WTC11 (cell line): ENCODE measurements around the gene SENP7. TPM values are rescaled to one million over a fixed set of nuclear protein-coding genes. Genes with fewer than 3 reads are reported as not detected.

Source experiments
- ATAC-seq: fragments of 200-7000 bp; cut with Tn5 transposase; 2 replicates; pipeline ENCODE4 v1.10.0; 2021; ENCODE audit warnings: mild to moderate bottlenecking, moderate library complexity
- CTCF ChIA-PET: fragments of 300-600 bp; sonication (Branson Sonifier 250); formaldehyde crosslinking; loops from one replicate; lab custom pipeline; 2021; ENCODE audit warnings: antibody characterized with exemption; lab: Charles Lee
- POLR2A ChIA-PET: fragments of 350-600 bp; sonication (Branson Sonifier 250); formaldehyde crosslinking; loops from one replicate; lab custom pipeline; 2021; ENCODE audit warnings: antibody characterized with exemption; lab: Charles Lee
- DNase-seq: peaks from one replicate; pipeline ENCODE4 v3.0.0; 2021; ENCODE audit warnings: low spot score
- H3K27ac Mint-ChIP-seq: 2 replicates; pipeline ENCODE4 v1.8.0; 2021; ENCODE audit warnings: mixed read lengths
- H3K27me3 Mint-ChIP-seq: 2 replicates; pipeline ENCODE4 v1.8.0; 2021; ENCODE audit warnings: low read depth, mild to moderate bottlenecking, moderate library complexity, mixed read lengths
- H3K36me3 Mint-ChIP-seq: 2 replicates; pipeline ENCODE4 v1.8.0; 2021; ENCODE audit warnings: mixed read lengths
- H3K4me1 Mint-ChIP-seq: 2 replicates; pipeline ENCODE4 v1.8.0; 2022; ENCODE audit warnings: mixed read lengths
- H3K4me3 Mint-ChIP-seq: 2 replicates; pipeline ENCODE4 v1.8.0; 2021; ENCODE audit warnings: mild to moderate bottlenecking, moderate library complexity, mixed read lengths
- H3K9me3 Mint-ChIP-seq: 2 replicates; pipeline ENCODE4 v1.8.0; 2021; ENCODE audit warnings: mixed read lengths
- ATF1 ChIP-seq: sonication (generic); formaldehyde crosslinking; IDR thresholded peaks from 2 replicates; pipeline ENCODE4 v1.8.1; 2023; ENCODE audit warnings: mild to moderate bottlenecking, moderate library complexity, missing genetic modification reagents
- ATF2 ChIP-seq: sonication (generic); formaldehyde crosslinking; IDR thresholded peaks from 2 replicates; pipeline ENCODE4 v1.8.1; 2022; ENCODE audit warnings: low read depth, missing genetic modification reagents, borderline replicate concordance
- ATF6 ChIP-seq: sonication (generic); formaldehyde crosslinking; IDR thresholded peaks from 2 replicates; pipeline ENCODE4 v1.8.1; 2023; ENCODE audit warnings: mild to moderate bottlenecking, missing genetic modification reagents
- E2F4 ChIP-seq: sonication (generic); formaldehyde crosslinking; IDR thresholded peaks from 2 replicates; pipeline ENCODE4 v1.8.1; 2022; ENCODE audit warnings: low read depth, mild to moderate bottlenecking, moderate library complexity, missing genetic modification reagents, borderline replicate concordance
- ELF4 ChIP-seq: sonication (generic); formaldehyde crosslinking; IDR thresholded peaks from 2 replicates; pipeline ENCODE4 v1.8.1; 2022; ENCODE audit warnings: low read depth, mild to moderate bottlenecking, moderate library complexity, missing genetic modification reagents
- ESRRA ChIP-seq: sonication (generic); formaldehyde crosslinking; IDR thresholded peaks from 2 replicates; pipeline ENCODE4 v1.8.1; 2022; ENCODE audit warnings: mild to moderate bottlenecking, missing genetic modification reagents, borderline replicate concordance
- ETV6 ChIP-seq: sonication (generic); formaldehyde crosslinking; IDR thresholded peaks from 2 replicates; pipeline ENCODE4 v1.8.1; 2022; ENCODE audit warnings: mild to moderate bottlenecking, missing genetic modification reagents
- GRHL2 ChIP-seq: fragments of 250-450 bp; sonication (Bioruptor Pico); IDR thresholded peaks from 2 replicates; pipeline ENCODE4 v1.8.0; 2022; ENCODE audit warnings: mild to moderate bottlenecking, moderate library complexity; ENCODE audit not compliant: insufficient replicate concordance, severe bottlenecking
- JAZF1 ChIP-seq: fragments of 250-450 bp; sonication (Bioruptor Pico); IDR thresholded peaks from 2 replicates; pipeline ENCODE4 v1.9.0; 2021; ENCODE audit warnings: moderate library complexity, mild to moderate bottlenecking, inconsistent platforms
- MXD4 ChIP-seq: fragments of 250-450 bp; sonication (Bioruptor Pico); IDR thresholded peaks from 2 replicates; pipeline ENCODE4 v1.8.0; 2021; ENCODE audit warnings: mild to moderate bottlenecking, moderate library complexity, borderline replicate concordance
- NFYB ChIP-seq: sonication (generic); formaldehyde crosslinking; conservative IDR thresholded peaks from 2 replicates; pipeline ENCODE4 v1.8.0; 2022; ENCODE audit warnings: low read depth, missing genetic modification reagents
- PRRX2 ChIP-seq: fragments of 250-450 bp; sonication (Bioruptor Pico); IDR thresholded peaks from 2 replicates; pipeline ENCODE4 v1.8.0; 2021; ENCODE audit warnings: mild to moderate bottlenecking
- SOX15 ChIP-seq: fragments of 250-450 bp; sonication (Bioruptor Pico); IDR thresholded peaks from 2 replicates; pipeline ENCODE4 v1.9.0; 2021; ENCODE audit warnings: mild to moderate bottlenecking
- TEAD1 ChIP-seq: sonication (generic); formaldehyde crosslinking; IDR thresholded peaks from 2 replicates; pipeline ENCODE4 v1.8.0; 2022; ENCODE audit warnings: mild to moderate bottlenecking, missing genetic modification reagents
- TEAD4 ChIP-seq: sonication (generic); formaldehyde crosslinking; IDR thresholded peaks from 2 replicates; pipeline ENCODE4 v1.8.0; 2022; ENCODE audit warnings: mild to moderate bottlenecking, missing genetic modification reagents
- TP53 ChIP-seq: sonication (generic); formaldehyde crosslinking; IDR thresholded peaks from 2 replicates; pipeline ENCODE4 v1.8.1; 2023; ENCODE audit warnings: mild to moderate bottlenecking, missing genetic modification reagents
- ZBTB21 ChIP-seq: sonication (generic); formaldehyde crosslinking; IDR thresholded peaks from 2 replicates; pipeline ENCODE4 v1.8.1; 2023; ENCODE audit warnings: mild to moderate bottlenecking, missing genetic modification reagents, borderline replicate concordance
- ZBTB43 ChIP-seq: sonication (generic); formaldehyde crosslinking; IDR thresholded peaks from 2 replicates; pipeline ENCODE4 v1.8.1; 2023; ENCODE audit warnings: mild to moderate bottlenecking, missing genetic modification reagents
- ZMAT4 ChIP-seq: fragments of 250-450 bp; sonication (Bioruptor Pico); IDR thresholded peaks from 2 replicates; pipeline ENCODE4 v1.9.0; 2021; ENCODE audit warnings: mild to moderate bottlenecking
- ZNF121 ChIP-seq: sonication (generic); formaldehyde crosslinking; IDR thresholded peaks from 2 replicates; pipeline ENCODE4 v1.8.0; 2023; ENCODE audit warnings: missing genetic modification reagents
- ZNF416 ChIP-seq: fragments of 250-450 bp; sonication (Bioruptor Pico); IDR thresholded peaks from 2 replicates; pipeline ENCODE4 v1.9.0; 2021; ENCODE audit warnings: mild to moderate bottlenecking, inconsistent platforms
- total RNA-seq: library from RNA; stranded (reverse); gene quantifications from 3 replicates; pipeline ENCODE4 v1.2.3, GENCODE V29; 2021
- TF ChIP-seq, protein P1 (sequence below): sonication (generic); formaldehyde crosslinking; IDR thresholded peaks from 2 replicates; pipeline ENCODE4 v1.8.1; 2022; ENCODE audit warnings: mild to moderate bottlenecking, missing genetic modification reagents, moderate library complexity, borderline replicate concordance
- TF ChIP-seq, protein P2 (sequence below): fragments of 250-450 bp; sonication (Bioruptor Pico); conservative IDR thresholded peaks from 2 replicates; pipeline ENCODE4 v1.9.0; 2021; ENCODE audit warnings: mild to moderate bottlenecking
- TF ChIP-seq, protein P3 (sequence below): fragments of 250-450 bp; sonication (Bioruptor Pico); IDR thresholded peaks from 2 replicates; pipeline ENCODE4 v1.9.0; 2021; ENCODE audit warnings: mild to moderate bottlenecking

SENP7 gene
- total RNA-seq, 1 experiment from 2014 or later, result 10.5 TPM

- Mint-ChIP-seq H3K9me3 (peaks cover 13% of the 10 kb centered on the region), H3K27me3 (no peaks in the 10 kb centered on the region), H3K27ac (no peak overlapping the region), H3K4me3 (no peak overlapping the region), H3K4me1 (peaks cover 21% of the 10 kb centered on the region)
- CTCF ChIA-PET, result no interaction called here
- DNase-seq, result no peak
- TF ChIP-seq ZNF416 (CRISPR knock-in tag), result no peak
- no peak for TF ChIP-seq ATF2 (CRISPR knock-in tag)
- TF ChIP-seq, protein P1, sequence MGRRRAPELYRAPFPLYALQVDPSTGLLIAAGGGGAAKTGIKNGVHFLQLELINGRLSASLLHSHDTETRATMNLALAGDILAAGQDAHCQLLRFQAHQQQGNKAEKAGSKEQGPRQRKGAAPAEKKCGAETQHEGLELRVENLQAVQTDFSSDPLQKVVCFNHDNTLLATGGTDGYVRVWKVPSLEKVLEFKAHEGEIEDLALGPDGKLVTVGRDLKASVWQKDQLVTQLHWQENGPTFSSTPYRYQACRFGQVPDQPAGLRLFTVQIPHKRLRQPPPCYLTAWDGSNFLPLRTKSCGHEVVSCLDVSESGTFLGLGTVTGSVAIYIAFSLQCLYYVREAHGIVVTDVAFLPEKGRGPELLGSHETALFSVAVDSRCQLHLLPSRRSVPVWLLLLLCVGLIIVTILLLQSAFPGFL (CRISPR knock-in tag), result no peak
- no peak for TF ChIP-seq SOX15 (CRISPR knock-in tag)
- TF ChIP-seq JAZF1 (CRISPR knock-in tag), result no peak
- TF ChIP-seq TEAD1 (CRISPR knock-in tag), result no peak
- no peak for TF ChIP-seq PRRX2 (CRISPR knock-in tag)
- no peak for TF ChIP-seq ATF6 (CRISPR knock-in tag)
- no peak for TF ChIP-seq NFYB (CRISPR knock-in tag)
- no peak for TF ChIP-seq GRHL2
- TF ChIP-seq ELF4 (CRISPR knock-in tag), result no peak
- TF ChIP-seq ESRRA (CRISPR knock-in tag), result no peak
- TF ChIP-seq TEAD4 (CRISPR knock-in tag), result no peak
- TF ChIP-seq, protein P2, sequence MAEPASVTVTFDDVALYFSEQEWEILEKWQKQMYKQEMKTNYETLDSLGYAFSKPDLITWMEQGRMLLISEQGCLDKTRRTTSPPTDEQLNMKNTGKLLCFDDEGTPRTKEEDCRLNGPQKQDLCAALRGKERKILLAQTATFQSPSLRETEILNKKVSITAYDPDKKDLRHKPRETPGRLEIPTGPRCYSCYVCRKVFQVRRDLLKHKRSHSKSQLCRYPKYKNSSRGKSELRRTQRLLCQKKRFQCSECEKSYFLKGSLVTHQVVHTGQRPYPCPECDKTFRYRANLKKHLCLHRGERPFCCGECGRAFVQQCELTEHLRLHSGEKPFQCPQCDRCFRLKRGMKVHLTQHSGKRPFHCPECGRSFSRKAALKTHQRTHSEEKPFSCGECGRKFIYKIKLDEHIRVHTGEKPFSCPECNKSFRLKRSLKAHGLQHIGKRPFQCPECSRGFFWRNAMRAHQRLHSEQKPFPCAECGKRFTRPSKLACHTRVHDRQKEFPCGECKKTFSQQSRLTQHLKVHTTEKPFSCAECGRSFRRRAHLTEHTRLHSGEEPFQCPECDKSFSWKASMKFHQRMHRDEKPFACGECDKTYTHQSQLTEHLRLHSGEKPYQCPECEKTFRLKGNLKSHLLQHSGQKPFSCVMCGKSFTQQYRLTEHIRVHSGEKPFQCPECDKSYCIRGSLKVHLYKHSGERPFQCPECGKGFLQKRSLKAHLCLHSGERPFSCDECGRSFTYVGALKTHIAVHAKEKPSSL (CRISPR knock-in tag), result no peak
- TF ChIP-seq, all 79 proteins: peak for 0
- ATAC-seq, result no peak
- POLR2A ChIA-PET, result no interaction called here
- H3K36me3 Mint-ChIP-seq, result peaks cover 9% of the 10 kb centered on the region; the same call in 1 of the 2 replicates
These were observed 48.8 kb downstream of the SENP7 start for GRCh38 chr3:101464235-101464634.

- no peaks in the 10 kb centered on the region for H3K27me3 Mint-ChIP-seq
- CTCF ChIA-PET, result no interaction called here
- no peak overlapping the region for H3K4me3 Mint-ChIP-seq
- POLR2A ChIA-PET, result no interaction called here
- peaks cover 5% of the 10 kb centered on the region for H3K9me3 Mint-ChIP-seq
- ATAC-seq (no peak), DNase-seq (no peak)
- H3K4me1 Mint-ChIP-seq, result peaks cover 6% of the 10 kb centered on the region
- H3K27ac Mint-ChIP-seq, result no peak overlapping the region
- peaks cover 9% of the 10 kb centered on the region; the same call in 1 of the 2 replicates for H3K36me3 Mint-ChIP-seq
- no peak for TF ChIP-seq E2F4 (CRISPR knock-in tag)
- TF ChIP-seq ZBTB43, result no peak
- no peak for TF ChIP-seq ZMAT4
- no peak for TF ChIP-seq ESRRA (CRISPR knock-in tag)
- TF ChIP-seq, protein P3, sequence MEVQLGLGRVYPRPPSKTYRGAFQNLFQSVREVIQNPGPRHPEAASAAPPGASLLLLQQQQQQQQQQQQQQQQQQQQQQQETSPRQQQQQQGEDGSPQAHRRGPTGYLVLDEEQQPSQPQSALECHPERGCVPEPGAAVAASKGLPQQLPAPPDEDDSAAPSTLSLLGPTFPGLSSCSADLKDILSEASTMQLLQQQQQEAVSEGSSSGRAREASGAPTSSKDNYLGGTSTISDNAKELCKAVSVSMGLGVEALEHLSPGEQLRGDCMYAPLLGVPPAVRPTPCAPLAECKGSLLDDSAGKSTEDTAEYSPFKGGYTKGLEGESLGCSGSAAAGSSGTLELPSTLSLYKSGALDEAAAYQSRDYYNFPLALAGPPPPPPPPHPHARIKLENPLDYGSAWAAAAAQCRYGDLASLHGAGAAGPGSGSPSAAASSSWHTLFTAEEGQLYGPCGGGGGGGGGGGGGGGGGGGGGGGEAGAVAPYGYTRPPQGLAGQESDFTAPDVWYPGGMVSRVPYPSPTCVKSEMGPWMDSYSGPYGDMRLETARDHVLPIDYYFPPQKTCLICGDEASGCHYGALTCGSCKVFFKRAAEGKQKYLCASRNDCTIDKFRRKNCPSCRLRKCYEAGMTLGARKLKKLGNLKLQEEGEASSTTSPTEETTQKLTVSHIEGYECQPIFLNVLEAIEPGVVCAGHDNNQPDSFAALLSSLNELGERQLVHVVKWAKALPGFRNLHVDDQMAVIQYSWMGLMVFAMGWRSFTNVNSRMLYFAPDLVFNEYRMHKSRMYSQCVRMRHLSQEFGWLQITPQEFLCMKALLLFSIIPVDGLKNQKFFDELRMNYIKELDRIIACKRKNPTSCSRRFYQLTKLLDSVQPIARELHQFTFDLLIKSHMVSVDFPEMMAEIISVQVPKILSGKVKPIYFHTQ (CRISPR knock-in tag), result no peak
- no peak for TF ChIP-seq MXD4 (CRISPR knock-in tag)
- TF ChIP-seq ATF1, result no peak
- TF ChIP-seq ZNF121, result no peak
- no peak for TF ChIP-seq ZBTB21 (CRISPR knock-in tag)
- TF ChIP-seq TP53 (CRISPR knock-in tag), result no peak
- no peak for TF ChIP-seq ETV6 (CRISPR knock-in tag)
These were observed 51.6 kb downstream of the SENP7 start for GRCh38 chr3:101461451-101461850.
